Measurements from ENCODE around the gene ULK3.
A peak's percentile ranks its signal among the peaks of the same experiment; 100 is the strongest.

ULK3 gene

GRCh38 chr15:74843891-74844299, 939 bp upstream of the ULK3 start:
- POLR2A ChIA-PET = interaction anchor here (0.5 to 2.3 kb wide), 4 partner anchors 9 to 1472 kb away, joined by 3 to 12 read pairs (median 7); partner anchors contain the start of gene FAM219B

DNA sequence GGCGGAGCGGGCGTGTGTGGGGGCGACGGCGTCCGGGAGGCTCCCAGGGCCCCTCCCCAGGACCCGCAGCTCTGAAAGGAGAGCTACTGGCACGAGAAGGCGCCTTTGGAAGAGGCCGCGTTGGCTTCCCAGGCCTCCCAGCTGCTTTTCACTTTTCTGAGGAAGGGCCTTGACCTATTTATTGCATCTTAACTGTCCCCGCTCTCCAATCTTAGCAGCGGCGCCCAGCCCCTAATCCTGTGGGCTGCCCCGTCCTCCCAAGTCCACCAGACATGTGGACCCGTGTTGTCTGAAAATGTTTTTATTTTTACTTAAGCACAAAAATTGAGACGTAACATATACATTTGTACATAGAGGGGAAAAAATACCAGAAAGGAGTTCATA, 481 bp upstream of the ULK3 start:
- Histone ChIP-seq H3K9me3 (ENCODE audit: control insufficient read depth, insufficient read depth, low read depth, low read length) (no peaks in the 10 kb centered on the region), H3K36me3 (ENCODE audit: control insufficient read depth in 2 of 2, insufficient read depth in 1 of 2, low read length in 2 of 2) (peaks cover 6 to 55% of the 10 kb centered on the region in 2 experiments; a peak in 2 of 3 replicates), H3K4me3 (ENCODE audit: low read depth, low read length) (peak overlapping the region; percentile 30), H3K4me1 (ENCODE audit: control insufficient read depth, insufficient read depth, low read length) (peaks cover 10% of the 10 kb centered on the region), H3K27ac (ENCODE audit: extremely low read depth, low read depth, low read length) (peak overlapping the region; percentile 86)
- peak; percentile 24; the same call in 1 of the 2 replicates for TF ChIP-seq ZSCAN30 (tag by site-specific recombination; IDR thresholded peaks at IDR 0.05)
- peak; percentile 53; the same call in 1 of the 2 replicates for TF ChIP-seq ZNF324 (tag by site-specific recombination; IDR thresholded peaks at IDR 0.05)
- TF ChIP-seq, protein P1, sequence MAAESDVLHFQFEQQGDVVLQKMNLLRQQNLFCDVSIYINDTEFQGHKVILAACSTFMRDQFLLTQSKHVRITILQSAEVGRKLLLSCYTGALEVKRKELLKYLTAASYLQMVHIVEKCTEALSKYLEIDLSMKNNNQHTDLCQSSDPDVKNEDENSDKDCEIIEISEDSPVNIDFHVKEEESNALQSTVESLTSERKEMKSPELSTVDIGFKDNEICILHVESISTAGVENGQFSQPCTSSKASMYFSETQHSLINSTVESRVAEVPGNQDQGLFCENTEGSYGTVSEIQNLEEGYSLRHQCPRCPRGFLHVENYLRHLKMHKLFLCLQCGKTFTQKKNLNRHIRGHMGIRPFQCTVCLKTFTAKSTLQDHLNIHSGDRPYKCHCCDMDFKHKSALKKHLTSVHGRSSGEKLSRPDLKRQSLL (tag by site-specific recombination; IDR thresholded peaks at IDR 0.05) = peak; percentile 4; the same call in 1 of the 2 replicates
- TF ChIP-seq SCRT2 (tag by site-specific recombination; IDR thresholded peaks at IDR 0.05) = no peak
- TF ChIP-seq ZNF391 (tag by site-specific recombination; IDR thresholded peaks at IDR 0.05; ENCODE audit: borderline replicate concordance, low read depth) = 0 out of 2 replicates have a peak, but pooled peaks have one; percentile 3
- TF ChIP-seq ZNF335 (tag by site-specific recombination; conservative IDR thresholded peaks at IDR 0.05) = peak; percentile 54
- 0 out of 2 replicates have a peak, but pooled peaks have one; percentile 14 for TF ChIP-seq ZNF404 (tag by site-specific recombination; IDR thresholded peaks at IDR 0.05)
- no peak; the same call in 1 of the 2 replicates for TF ChIP-seq ZNF660 (tag by site-specific recombination; IDR thresholded peaks at IDR 0.05)
- peak; percentile 49; the same call in 1 of the 2 replicates for TF ChIP-seq ZSCAN16 (tag by site-specific recombination; IDR thresholded peaks at IDR 0.05)
- 0 out of 2 replicates have a peak, but pooled peaks have one; percentile 4 for TF ChIP-seq IKZF3 (tag by site-specific recombination; IDR thresholded peaks at IDR 0.05)
- peak; percentile 64; the same call in 1 of the 2 replicates for TF ChIP-seq ZNF24 (tag by site-specific recombination; IDR thresholded peaks at IDR 0.05)
- no peak for TF ChIP-seq ZNF571 (tag by site-specific recombination; IDR thresholded peaks at IDR 0.05)
- TF ChIP-seq ZFP69B (tag by site-specific recombination; IDR thresholded peaks at IDR 0.05) = peak; percentile 11; the same call in 1 of the 2 replicates
- peak; percentile 13; the same call in 1 of the 2 replicates for TF ChIP-seq ZXDB (tag by site-specific recombination; IDR thresholded peaks at IDR 0.05)
- no peak for TF ChIP-seq ZNF670 (tag by site-specific recombination; IDR thresholded peaks at IDR 0.05; ENCODE audit: low read depth)
- 0 out of 2 replicates have a peak, but pooled peaks have one; percentile 7 for TF ChIP-seq ZNF629 (tag by site-specific recombination; IDR thresholded peaks at IDR 0.05)
- no peak for TF ChIP-seq ZNF138 (tag by site-specific recombination; IDR thresholded peaks at IDR 0.05; ENCODE audit: borderline replicate concordance)
- no peak for TF ChIP-seq PRDM6 (tag by site-specific recombination; IDR thresholded peaks at IDR 0.05)
- TF ChIP-seq ZBTB21 (tag by site-specific recombination; IDR thresholded peaks at IDR 0.05) = 0 out of 2 replicates have a peak, but pooled peaks have one; percentile 39
- TF ChIP-seq KLF16 (tag by site-specific recombination; IDR thresholded peaks at IDR 0.05) = peak; percentile 5; the same call in 1 of the 2 replicates
- TF ChIP-seq, protein P2, sequence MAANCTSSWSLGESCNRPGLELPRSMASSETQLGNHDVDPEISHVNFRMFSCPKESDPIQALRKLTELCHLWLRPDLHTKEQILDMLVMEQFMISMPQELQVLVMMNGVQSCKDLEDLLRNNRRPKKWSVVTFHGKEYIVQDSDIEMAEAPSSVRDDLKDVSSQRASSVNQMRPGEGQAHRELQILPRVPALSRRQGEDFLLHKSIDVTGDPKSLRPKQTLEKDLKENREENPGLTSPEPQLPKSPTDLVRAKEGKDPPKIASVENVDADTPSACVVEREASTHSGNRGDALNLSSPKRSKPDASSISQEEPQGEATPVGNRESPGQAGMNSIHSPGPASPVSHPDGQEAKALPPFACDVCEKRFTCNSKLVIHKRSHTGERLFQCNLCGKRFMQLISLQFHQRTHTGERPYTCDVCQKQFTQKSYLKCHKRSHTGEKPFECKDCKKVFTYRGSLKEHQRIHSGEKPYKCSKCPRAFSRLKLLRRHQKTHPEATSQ (tag by site-specific recombination; IDR thresholded peaks at IDR 0.05) = 0 out of 2 replicates have a peak, but pooled peaks have one; percentile 84
- TF ChIP-seq ZBTB20 (tag by site-specific recombination; IDR thresholded peaks at IDR 0.05) = 0 out of 2 replicates have a peak, but pooled peaks have one; percentile 18
- CTCF ChIA-PET = interaction anchor here (0.6 to 4.5 kb wide), 10 partner anchors 15 to 107 kb away, joined by 3 to 29 read pairs (median 4); no protein-coding TSS in a partner anchor
- POLR2A ChIA-PET = interaction anchor here (0.5 to 2.3 kb wide), 7 partner anchors 10 to 1472 kb away, joined by 3 to 12 read pairs (median 5); partner anchors contain the start of genes FAM219B and MPI

More at GRCh38 chr15:74843891-74844299, 939 bp upstream of the ULK3 start:
- H3K4me3 ChIP-seq (ENCODE audit: low read depth, low read length) = no peak overlapping the region
- H3K4me1 ChIP-seq (ENCODE audit: control insufficient read depth, insufficient read depth, low read length) = peaks cover 10% of the 10 kb centered on the region
- H3K36me3 ChIP-seq (ENCODE audit: control insufficient read depth in 2 of 2, insufficient read depth in 1 of 2, low read length in 2 of 2) = peaks cover 10 to 55% of the 10 kb centered on the region in 2 experiments
- TF ChIP-seq ZNF670 (tag by site-specific recombination; IDR thresholded peaks at IDR 0.05; ENCODE audit: low read depth) = no peak
- TF ChIP-seq ZNF600 (tag by site-specific recombination; IDR thresholded peaks at IDR 0.05) = peak; percentile 64
- TF ChIP-seq ZNF658 (tag by site-specific recombination; IDR thresholded peaks at IDR 0.05) = no peak
- TF ChIP-seq KLF9 (tag by site-specific recombination; IDR thresholded peaks at IDR 0.05; ENCODE audit: low read depth) = 0 out of 2 replicates have a peak, but pooled peaks have one; percentile 16
- TF ChIP-seq KLF10 (tag by site-specific recombination; IDR thresholded peaks at IDR 0.05) = no peak
- no peak for TF ChIP-seq ZNF202 (tag by site-specific recombination; IDR thresholded peaks at IDR 0.05; ENCODE audit: borderline replicate concordance)
- TF ChIP-seq KLF1 (tag by site-specific recombination; IDR thresholded peaks at IDR 0.05) = peak; percentile 70
- 0 out of 2 replicates have a peak, but pooled peaks have one; percentile 6 for TF ChIP-seq SP2 (tag by site-specific recombination; IDR thresholded peaks at IDR 0.05)
- peak; percentile 32; the same call in 1 of the 2 replicates for TF ChIP-seq ZBTB48 (tag by site-specific recombination; IDR thresholded peaks at IDR 0.05)
- no peak for TF ChIP-seq ZNF404 (tag by site-specific recombination; IDR thresholded peaks at IDR 0.05)
- TF ChIP-seq GLIS1 (tag by site-specific recombination; IDR thresholded peaks at IDR 0.05) = peak; percentile 36; the same call in 1 of the 2 replicates
- no peak for TF ChIP-seq BCL6B (tag by site-specific recombination; IDR thresholded peaks at IDR 0.05)
- no peak for TF ChIP-seq ZNF621 (tag by site-specific recombination; IDR thresholded peaks at IDR 0.05)
- no peak for TF ChIP-seq PRDM1 (tag by site-specific recombination; IDR thresholded peaks at IDR 0.05)
- TF ChIP-seq ZIC2 (tag by site-specific recombination; IDR thresholded peaks at IDR 0.05) = 0 out of 2 replicates have a peak, but pooled peaks have one; percentile 10
- CTCF ChIA-PET = interaction anchor here (0.6 to 4.5 kb wide), 9 partner anchors 8 to 204 kb away, joined by 3 to 29 read pairs (median 4); no protein-coding TSS in a partner anchor
- no peaks in the 10 kb centered on the region for H3K9me3 ChIP-seq (ENCODE audit: control insufficient read depth, insufficient read depth, low read depth, low read length)
- H3K27ac ChIP-seq (ENCODE audit: extremely low read depth, low read depth, low read length) = peak overlapping the region; percentile 86
